Posterior vena cava (tissue), 2 donors: ENCODE results near the gene FEM1B. TPM values are rescaled to one million over a fixed set of nuclear protein-coding genes. Genes with fewer than 3 reads are reported as not detected.

ENCODE experiments used
- DNase-seq: peaks from one replicate; pipeline ENCODE4 v3.0.0-alpha.2; 2020; ENCODE audit warnings: low spot score
- intact Hi-C, 2 donors: fragments of 100-400 bp; cut with DNase I; formaldehyde crosslinking; loops; one replicate each; pipeline versions ENCODE4 v1.14.1 to v1.14.2; 2022 to 2023
- total RNA-seq, 2 donors: library from RNA; stranded (reverse); fragmentation: NEBNext Ultra II Directional; extraction: Animal tissue kit (Norgen Biotek cat#: 25700); gene quantifications; one replicate each; pipeline ENCODE4 v1.2.1, GENCODE V29; 2021
- donor health status: DM: yes; HTN: yes; CAD: no.
- donor health status: DM: yes; HTN: yes; CAD: no.

The FEM1B gene
- total RNA-seq, 2 donors from 2014 or later = 98.5 to 138 TPM

DNA sequence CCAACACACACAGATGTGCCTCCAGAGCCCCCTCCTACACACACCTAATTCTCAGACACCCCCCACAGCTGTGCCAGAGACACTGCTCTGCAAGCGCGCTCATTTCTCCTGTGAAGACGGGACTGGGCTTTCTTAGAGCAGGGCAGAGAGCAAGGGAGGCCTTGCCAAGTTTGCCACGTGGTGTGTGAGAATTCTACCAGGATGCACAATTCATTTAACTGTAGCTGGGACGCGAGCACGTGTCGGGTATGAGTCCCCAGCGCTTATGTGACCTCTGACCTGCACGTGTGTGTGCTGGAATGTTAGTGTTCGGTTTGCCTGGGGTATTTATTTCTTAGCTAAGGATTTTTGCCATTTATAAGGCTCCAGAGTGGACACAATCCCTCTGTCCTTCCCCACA lies 37.0 kb downstream of the FEM1B start:
- intact Hi-C loops = no loop called here
- peak; percentile 68 for DNase-seq

DNA sequence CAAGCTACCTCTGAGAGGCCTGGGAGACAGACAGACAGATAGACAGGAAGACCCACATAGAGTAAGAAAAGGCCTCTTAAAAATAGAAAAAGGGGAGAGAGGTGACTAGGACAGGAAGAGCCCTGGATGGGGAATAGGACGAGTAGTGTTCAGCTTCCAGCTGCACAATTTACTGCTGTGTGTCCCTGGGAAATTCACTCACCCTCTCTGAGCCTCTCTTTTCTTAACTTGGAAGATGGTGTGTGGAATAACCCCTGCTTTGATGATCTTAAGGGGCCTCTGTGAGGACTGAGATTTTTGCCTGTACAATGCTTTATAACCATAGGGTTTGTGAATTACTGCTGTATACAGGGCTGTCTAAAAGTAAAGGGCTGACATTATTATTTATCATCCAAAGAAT lies 37.5 kb downstream of the FEM1B start:
- intact Hi-C loops = no loop called here
- DNase-seq = no peak

DNA sequence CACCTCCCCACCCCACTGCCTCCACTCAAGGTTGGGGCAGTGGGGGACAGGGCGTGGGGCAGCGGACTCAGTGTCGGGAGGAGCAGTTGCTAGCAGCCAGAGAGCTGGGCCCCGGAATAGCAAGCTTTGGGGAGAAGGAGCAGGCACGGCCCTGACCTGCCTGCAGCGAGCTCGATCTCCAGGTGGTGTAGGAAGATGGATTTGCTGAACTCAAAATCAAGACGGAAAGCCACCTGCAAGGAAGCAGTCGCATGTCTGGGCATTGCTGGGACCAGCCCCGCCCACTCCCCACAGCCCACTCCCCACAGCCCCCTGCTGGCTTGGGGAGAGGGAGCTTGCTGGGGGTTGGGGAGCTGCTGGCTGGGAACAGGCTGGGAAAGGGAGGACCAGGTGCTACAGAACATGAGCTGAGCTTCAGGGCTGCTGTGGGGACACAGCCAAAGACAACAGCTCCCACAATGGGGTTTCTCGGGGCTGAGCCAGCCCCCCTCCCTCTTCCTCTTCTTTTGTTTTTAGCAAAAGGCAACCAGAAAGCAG lies 38.0 kb downstream of the FEM1B start:
- intact Hi-C loops = no loop called here
- DNase-seq = peak; percentile 40

DNA sequence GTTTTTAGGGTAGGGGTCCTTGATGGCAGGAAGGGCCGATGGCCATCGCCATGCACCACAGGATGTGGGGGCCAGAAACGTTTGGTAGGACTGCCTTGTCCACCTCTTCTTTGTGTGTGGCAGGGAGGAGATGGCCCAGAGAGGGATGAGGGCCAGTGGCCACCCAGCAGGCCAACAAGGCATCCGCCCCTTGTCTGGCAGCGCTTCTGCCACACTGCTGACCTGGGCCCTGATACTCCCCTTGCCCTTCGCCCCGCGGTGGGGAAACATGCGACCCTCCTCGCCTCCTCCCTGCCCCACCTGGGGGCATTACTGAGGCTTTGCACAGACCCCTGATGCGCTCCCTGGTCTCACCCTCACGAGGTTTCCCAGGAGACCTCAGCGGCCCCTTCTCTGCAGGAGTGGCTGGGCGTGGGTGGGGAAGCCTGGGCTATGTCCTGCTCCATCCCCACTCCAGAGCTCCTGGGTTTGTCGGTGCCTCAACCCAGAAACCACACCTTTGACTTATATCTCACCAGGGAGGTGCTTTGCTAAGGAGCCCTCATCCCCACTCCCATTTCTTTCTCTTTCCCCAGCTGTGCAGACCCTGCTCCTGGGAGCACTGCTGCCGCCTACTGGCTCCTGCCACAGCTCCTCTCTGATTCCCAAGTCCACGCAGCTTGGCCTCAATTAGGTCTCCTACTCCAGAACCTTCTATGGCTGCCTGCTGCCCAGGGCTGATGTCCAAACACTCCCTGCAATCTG lies 38.7 kb downstream of the FEM1B start:
- peak; percentile 66 for DNase-seq
- intact Hi-C loops = no loop called here

DNA sequence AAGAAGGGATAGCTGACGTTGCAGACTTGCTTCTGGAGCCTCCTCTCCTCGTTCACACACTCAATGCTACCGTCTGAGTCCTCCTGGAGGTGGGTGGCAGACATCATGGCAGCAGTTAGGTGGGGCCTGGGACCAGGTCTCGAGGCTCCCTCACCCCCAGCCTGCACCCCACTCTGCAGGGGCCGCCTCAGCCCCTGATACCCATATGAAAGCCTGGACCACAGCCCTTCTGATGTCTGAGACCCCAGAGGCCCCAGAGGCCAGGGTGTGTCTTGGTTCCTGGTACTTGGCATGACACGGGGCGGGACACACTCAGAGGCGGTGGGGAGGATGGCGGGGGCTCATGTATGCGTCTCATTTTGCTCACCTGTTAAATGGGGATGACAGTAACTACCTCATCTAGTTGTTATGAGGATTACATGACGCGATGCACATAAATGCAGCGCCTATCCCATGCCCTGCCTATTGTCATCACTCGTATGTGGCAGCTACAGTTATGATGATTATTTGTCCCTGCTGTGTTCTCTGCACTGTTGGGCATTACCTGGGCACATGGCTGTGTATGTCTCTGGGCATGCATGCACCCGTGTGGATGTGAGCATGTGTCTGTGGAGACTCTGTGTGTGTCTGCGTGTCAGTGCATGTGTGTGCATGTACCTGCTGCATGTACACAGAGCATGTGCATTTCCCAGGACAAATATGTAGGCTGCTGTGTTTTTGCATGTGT lies 39.9 kb downstream of the FEM1B start:
- intact Hi-C loops = no loop called here
- peak; percentile 9 for DNase-seq

DNA sequence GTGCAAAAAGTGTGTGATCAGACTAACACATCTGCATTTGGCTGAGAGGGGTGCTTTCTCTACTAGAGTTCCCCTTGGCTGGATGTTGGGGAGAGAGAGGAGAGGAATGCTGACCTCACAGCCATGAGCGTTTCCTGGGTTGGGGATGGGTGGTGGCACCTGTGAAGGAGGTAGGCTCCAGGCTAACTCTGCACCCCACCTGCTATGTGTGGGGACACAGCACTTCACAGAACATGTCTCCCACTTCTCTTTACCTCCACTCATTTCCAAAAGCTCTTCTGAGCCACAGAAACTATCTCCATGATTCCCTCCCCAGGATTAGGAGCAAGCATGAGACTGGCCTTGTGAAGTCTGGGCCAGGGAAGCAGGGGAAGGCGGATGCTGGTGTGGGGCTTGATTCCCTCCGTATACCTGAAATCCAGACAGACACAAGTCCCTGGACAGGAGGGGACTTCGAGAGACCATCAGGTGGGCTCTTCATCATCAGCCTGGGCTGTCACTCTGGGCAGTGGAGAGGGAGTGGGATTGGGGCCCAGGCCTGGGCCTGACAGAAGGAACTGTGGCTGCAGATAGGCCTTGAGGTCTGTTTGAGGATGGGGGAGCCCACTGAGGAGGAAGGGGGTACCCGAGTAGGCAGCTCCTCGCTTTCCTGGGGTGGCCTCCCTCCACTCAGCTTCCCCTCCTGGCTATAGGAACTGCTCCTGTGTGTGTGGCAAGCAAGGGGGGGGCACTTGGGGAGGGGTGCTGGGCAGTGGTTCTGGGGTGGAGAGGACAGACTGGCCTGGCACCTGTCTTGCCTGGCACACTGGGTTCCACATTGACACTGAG lies 40.7 kb downstream of the FEM1B start:
- peak; percentile 37 for DNase-seq
- intact Hi-C loops = no loop called here

DNA sequence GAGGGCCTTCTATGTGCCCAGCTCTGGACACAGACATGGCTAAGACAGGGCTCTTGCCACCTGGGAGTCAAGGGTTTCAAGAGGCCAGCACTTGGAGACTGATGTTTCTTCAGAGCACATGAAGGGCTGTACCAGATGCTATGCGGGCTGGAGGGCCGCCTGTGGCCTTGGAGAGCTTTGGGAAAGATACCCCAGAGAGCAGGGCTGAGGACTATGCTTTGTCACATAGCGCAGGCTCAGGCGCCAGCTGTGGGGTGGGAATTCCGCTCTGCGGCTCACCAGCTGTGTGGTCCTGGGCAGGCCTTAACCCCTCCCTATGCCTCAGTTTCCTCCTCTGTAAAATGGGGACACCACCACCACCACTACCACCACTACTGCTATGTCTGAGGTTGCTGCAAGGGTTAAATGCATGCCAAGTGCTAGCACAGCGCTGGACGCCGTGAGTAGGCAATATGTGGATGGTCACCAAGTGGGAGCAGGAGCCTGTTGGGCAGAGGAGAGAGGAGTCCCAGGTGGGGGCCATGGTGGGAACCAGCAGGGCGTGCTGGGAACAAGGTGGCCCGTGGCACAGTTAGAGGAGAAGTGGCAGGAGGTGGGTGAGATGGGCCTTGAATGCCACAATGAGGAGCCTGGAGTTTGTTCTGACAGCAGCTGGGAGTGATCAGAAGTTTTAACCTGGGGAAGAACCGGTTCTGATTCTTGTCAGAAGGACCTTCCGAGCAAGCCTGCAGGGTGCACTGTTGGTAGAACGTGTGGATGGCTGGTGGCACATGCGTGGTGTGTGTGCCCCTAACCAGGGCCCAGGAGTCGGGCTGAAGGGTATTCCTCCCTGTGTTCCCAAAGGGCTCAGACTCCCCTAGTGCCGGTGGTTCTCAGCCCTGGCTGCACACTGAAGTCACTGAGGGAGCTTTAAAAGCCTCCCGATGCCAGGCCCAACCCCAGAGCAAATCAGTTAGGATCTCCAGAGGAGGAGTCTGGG lies 41.7 kb downstream of the FEM1B start:
- intact Hi-C loops = no loop called here
- DNase-seq = peak; percentile 46

DNA sequence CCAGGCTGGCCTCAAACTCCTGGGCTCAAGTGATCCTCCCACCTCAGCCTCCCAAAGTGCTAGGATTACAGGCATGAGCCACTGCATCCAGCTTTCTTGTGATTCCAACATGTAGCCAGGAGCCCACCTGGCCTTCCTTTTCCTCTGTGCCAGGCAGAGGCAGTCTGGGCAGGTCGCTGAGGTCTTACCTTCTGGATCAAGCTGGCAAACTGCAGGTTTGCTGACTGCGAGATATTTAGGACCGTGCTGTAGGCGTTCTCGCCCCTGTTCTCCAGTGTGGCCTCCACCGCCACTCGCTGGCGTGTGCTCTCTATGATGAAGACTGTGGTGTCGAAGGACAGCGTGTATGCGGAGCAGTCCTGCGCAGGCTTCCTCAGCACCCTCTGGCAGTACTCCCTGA lies 42.5 kb downstream of the FEM1B start:
- DNase-seq = peak; percentile 47
- intact Hi-C loops = no loop called here

DNA sequence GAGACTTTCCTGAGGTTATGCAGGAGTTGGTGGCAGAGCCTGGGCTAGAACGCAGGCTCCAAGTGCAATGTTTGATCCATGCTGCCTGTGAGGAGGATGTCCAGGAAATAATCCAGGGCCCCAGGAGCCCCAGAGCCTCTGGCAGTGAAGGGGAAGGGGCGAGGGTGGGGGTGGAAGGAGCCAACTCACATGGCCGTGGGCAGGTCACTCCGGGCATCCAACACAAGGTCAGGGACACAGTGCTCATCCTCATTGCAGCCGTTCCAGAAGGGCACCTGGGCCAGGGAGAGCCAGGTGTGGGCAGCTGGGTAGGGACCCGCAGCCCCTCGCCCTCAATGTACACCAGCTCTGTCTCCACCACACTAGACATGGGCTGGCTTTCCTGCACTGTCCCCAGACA lies 43.7 kb downstream of the FEM1B start:
- intact Hi-C loops = no loop called here
- peak; percentile 58 for DNase-seq

DNA sequence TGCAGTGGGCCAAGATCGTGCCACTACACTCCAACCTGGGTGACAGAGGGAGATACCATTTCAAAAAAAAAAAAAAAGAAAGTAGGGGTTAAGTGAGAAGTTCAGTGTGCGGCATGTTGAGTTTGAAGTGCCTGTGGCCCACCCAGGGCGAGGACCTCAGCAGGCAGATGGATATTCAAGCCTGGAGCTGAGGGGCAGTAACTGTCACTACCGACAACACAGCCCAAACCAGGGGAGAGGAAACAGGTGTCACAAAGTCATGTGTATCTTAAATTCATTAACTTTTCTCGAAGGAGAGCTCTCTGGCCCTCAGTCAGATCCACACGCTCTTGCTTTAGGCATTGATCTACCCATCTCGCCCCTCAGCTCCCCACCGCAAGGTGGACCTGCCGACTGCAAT lies 45.3 kb downstream of the FEM1B start:
- intact Hi-C loops = no loop called here
- DNase-seq = no peak

DNA sequence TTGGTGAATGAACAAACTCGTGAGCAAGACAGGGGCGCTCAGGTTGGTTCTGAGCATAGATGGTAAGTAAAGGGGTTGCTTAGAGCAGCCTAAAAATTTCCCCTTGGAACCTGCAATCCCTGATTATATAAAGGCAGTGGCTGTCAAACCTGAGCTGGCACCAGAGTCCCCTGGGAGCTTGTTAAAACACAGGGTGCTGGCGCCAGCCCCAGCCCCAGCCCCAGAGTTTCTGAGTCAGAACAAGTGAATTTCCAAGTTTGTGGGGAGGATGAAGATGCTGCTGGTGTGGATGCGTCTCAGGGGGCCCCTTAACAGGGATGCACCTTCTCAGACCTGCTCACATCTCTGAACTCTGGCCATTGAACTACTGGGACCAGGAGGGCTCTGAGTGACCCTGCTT lies 48.2 kb downstream of the FEM1B start:
- intact Hi-C loops = no loop called here
- DNase-seq = no peak

DNA sequence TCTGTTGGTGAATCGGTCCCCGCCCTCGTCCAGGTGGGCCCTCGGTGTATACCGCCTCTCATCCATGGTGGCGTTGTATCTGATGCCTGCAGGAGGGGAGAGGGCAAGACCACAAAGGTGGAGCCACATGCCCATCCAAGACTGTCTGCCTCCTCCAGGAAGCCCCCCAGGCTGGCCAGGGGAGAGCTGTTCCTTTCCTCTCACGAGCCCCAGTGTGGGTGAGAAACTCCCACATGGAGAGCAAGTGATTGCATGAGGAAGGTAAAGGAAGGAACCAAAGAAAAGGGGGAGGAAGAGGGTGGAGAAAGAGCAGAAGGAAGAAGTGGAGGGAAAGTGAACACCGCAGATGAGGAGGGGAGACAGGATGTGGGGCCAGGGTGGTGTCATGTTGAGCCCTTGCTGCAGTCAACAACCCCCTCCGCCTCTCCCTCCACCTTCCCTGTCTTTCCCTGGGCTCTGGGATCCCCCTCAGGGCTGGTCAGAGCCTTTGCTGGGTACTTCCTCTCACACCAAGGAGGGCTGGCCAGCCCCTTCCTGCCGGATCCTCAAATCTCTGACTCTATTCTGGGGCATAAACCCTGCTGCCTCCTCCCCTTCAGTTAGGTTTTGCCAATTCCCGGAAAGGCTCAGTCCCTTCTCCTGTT lies 49.3 kb downstream of the FEM1B start:
- intact Hi-C loops = no loop called here
- no peak for DNase-seq

DNA sequence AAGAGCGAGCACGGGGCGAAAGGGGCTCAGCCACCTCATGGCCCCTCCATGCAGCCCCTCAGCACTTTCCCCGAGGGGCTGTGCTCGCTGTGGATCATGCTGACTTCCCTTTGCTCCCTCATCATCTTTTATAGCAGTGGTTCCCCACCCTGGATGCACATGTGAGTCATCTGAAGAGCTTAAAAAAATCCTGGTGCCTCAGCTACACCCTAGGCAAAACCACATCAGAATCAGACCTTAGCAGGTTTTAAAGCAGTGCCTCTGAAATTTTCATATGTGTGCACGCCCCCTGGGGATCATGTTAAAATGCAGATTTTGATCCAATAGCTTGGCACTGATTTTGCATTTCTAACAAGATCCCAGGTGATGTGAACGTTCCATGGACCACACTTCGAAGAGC lies 50.9 kb downstream of the FEM1B start:
- no peak for DNase-seq
- intact Hi-C loops = no loop called here

DNA sequence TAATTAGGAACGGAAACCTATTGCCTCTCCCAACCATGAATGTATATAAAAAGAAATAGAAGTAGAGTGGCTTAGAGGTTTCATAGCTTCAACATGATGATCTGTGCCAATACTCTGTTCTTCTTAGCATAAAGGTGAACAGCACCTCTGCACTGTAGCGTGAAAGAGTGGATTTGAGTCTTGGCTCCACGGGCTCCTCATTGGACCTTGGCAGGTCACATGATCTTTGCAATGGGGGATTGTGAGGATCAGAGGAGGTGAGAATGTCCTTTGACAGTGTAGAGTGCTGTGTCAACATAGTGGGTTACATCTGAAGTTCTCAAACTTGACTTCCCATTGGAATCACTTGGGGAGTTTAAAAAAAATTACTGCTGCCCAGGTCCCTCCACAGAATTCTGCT lies 51.4 kb downstream of the FEM1B start:
- DNase-seq = no peak
- intact Hi-C loops = no loop called here

DNA sequence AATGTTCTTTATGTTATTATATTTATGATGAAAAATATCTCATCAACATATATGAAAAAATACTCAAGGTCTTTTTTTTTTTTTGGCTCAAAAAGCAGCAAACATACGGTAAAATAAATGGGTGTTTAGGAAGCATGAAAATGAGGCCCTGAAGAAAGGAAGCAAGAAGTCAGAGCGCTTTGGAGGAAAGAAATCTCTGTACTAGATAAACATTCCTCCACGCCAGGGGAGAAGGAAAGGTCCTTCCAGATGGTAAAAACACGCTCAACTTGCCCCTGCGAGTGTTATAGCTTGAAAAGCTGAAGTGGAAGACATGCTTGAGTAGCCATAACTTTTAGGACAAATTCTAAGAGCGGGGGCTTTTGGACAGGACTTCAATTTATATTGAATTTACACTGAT lies 52.9 kb downstream of the FEM1B start:
- DNase-seq = no peak
- intact Hi-C loops = no loop called here

DNA sequence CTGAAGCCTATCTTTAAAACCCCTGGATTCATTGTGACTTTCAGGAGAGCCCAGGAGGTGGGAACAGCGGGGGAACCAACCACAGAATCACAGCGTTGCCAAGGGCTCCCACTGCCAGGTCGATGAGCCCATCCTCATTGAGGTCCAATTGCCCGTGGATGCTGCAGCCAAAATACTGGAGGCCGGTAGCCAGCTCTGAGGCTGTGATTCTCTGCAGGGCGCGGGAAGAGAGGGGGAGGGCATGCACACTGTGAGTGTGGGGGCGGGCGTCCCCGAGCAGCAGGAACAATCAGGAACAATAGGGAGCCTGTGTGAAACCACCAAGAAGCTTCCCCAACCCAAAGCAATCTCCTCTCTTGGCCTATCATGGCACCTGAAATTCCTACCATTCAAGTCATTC lies 53.4 kb downstream of the FEM1B start:
- DNase-seq = no peak
- intact Hi-C loops = no loop called here

DNA sequence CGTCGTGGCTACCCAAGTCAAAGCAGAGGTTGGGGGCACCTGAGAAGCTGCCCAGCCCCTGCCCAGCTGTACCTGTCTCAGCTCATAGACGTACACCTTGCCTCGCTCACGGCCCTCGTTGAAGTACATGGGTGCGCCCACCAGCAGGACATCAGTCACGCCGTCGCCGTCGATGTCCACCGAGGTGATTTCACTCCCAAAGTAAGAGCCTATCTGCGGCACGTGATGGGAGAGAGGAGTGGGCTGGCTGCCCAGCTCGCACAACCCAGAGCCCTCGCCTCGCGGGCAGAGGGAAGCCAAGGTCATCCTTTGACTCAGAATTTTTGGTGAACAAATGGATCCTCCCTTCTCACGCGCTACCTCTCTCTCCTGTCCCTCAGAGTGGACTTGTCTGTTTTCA lies 54.7 kb downstream of the FEM1B start:
- intact Hi-C loops = no loop called here
- no peak for DNase-seq

DNA sequence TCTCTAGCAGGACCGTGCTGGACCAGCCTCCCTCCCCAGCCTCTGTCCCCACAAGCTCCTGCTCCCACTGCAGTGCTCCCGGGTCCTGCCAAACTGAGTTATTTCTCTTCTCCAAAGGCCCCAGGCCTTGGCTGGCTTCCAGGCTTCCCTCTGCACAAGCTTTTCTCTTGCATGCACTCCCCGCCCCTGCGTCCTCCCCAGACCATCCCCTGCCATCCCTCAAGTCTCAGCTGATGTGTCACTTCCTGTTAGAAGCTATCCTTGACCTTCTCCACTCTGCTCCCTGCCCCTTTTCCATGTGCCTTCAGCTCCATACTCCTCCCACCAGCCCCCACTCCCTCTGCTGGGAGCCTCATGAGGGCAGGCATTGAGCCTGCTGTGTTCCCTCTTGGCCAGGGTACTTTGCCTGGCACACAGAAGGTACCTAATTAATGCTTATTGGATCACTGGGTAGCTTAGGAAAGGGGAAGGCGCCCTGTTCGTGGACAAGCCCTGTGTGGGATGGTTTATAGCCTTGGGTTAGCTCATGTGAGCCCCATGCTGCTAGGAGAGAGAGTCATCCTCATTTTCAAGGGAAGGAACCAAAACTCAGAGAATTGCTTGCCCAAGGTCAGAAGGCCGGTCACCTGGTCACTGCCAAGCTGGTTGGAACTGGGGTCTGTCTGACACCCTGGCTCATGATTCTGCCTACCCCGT lies 56.4 kb downstream of the FEM1B start:
- intact Hi-C loops = no loop called here
- peak; percentile 90 for DNase-seq
